GM19397 (cell line): Measurements from ENCODE around the gene SCYL2.
"Not testable (repeated sequence)": the region's sequence is repeated elsewhere in the genome, so short reads cannot be mapped to it uniquely, and the experiment has no call there.

ENCODE experiments used
- ATAC-seq: cut with Tn5 transposase; IDR thresholded peaks from one replicate; pipeline ENCODE4 v1.9.1; 2021; ENCODE audit warnings: mild to moderate bottlenecking, moderate library complexity; ENCODE audit not compliant: unreplicated experiment

SCYL2 gene

GRCh38 chr12:100308138-100308537 is 41.2 kb downstream of the SCYL2 start:
- ATAC-seq = not testable (repeated sequence)

- no peak for ATAC-seq
These were observed 44.3 kb downstream of the SCYL2 start for GRCh38 chr12:100311317-100311716.

- ATAC-seq = no peak
These were observed 50.4 kb downstream of the SCYL2 start for GRCh38 chr12:100317371-100317770.

- ATAC-seq = no peak
These were observed 57.5 kb downstream of the SCYL2 start for GRCh38 chr12:100324498-100324897.

- ATAC-seq = no peak
These were observed 59.2 kb downstream of the SCYL2 start for GRCh38 chr12:100326208-100326607.

- ATAC-seq = peak; percentile 91
These were observed 62.8 kb downstream of the SCYL2 start for GRCh38 chr12:100329800-100330199.

- no peak for ATAC-seq
These were observed 64.9 kb downstream of the SCYL2 start for GRCh38 chr12:100331871-100332270.

GRCh38 chr12:100332852-100333251 is 65.9 kb downstream of the SCYL2 start:
- no peak for ATAC-seq

GRCh38 chr12:100337299-100337698 is 70.3 kb downstream of the SCYL2 start:
- ATAC-seq = no peak

GRCh38 chr12:100337727-100338126 is 70.8 kb downstream of the SCYL2 start:
- no peak for ATAC-seq

GRCh38 chr12:100339071-100339470 is 72.1 kb downstream of the SCYL2 start:
- ATAC-seq = no peak

- ATAC-seq = not testable (repeated sequence)
These were observed 75.9 kb downstream of the SCYL2 start for GRCh38 chr12:100342897-100343296.

GRCh38 chr12:100344351-100344750 is 77.4 kb downstream of the SCYL2 start:
- ATAC-seq = not testable (repeated sequence)

GRCh38 chr12:100345020-100345767 is 78.2 kb downstream of the SCYL2 start:
- no peak for ATAC-seq

GRCh38 chr12:100346660-100347059 is 79.7 kb downstream of the SCYL2 start:
- ATAC-seq = no peak

GRCh38 chr12:100348657-100349454 is 81.9 kb downstream of the SCYL2 start:
- ATAC-seq = no peak

GRCh38 chr12:100356644-100357223 is 89.8 kb downstream of the SCYL2 start, which contains the start of gene SLC17A8:
SLC17A8 (plus strand) TSS chr12:100357074; CDS start chr12:100357392, 318 bp downstream.
- ATAC-seq = no peak

GRCh38 chr12:100359248-100359647 is 92.3 kb downstream of the SCYL2 start:
- no peak for ATAC-seq

GRCh38 chr12:100359822-100360221 is 92.8 kb downstream of the SCYL2 start:
- ATAC-seq = no peak

GRCh38 chr12:100360450-100360849 is 93.5 kb downstream of the SCYL2 start:
- ATAC-seq = no peak

- ATAC-seq = no peak
These were observed 97.3 kb downstream of the SCYL2 start for GRCh38 chr12:100364324-100364723.

GRCh38 chr12:100365411-100365810 is 98.4 kb downstream of the SCYL2 start:
- ATAC-seq = no peak
